Measurements from ENCODE around the gene GNB4. TPM values are rescaled to one million over a fixed set of nuclear protein-coding genes. Genes with fewer than 3 reads are reported as not detected.

GNB4 gene
- total RNA-seq = 1.4 and 2.6 TPM in 2 replicates
- long read RNA-seq, full-length matches to known transcripts = 3 of 3 reads
- long read RNA-seq, partial matches to known transcripts = 0 of 3 reads
- long read RNA-seq, other reads (novel, unspliced or antisense) = 0 of 3 reads

- Mint-ChIP-seq H3K27me3 (peaks cover 83% of the 10 kb centered on the region), H3K4me3 (ENCODE audit: low read depth) (peak within 1 kb of the TSS; percentile 83), H3K27ac (peak within 1 kb of the TSS; percentile 54), H3K36me3 (ENCODE audit: insufficient read depth) (no peaks in the 10 kb centered on the region), H3K4me1 (ENCODE audit: low read depth) (peaks cover 11% of the 10 kb centered on the region), H3K9me3 (ENCODE audit: low read depth) (no peaks in the 10 kb centered on the region)
- TF ChIP-seq, protein P1, sequence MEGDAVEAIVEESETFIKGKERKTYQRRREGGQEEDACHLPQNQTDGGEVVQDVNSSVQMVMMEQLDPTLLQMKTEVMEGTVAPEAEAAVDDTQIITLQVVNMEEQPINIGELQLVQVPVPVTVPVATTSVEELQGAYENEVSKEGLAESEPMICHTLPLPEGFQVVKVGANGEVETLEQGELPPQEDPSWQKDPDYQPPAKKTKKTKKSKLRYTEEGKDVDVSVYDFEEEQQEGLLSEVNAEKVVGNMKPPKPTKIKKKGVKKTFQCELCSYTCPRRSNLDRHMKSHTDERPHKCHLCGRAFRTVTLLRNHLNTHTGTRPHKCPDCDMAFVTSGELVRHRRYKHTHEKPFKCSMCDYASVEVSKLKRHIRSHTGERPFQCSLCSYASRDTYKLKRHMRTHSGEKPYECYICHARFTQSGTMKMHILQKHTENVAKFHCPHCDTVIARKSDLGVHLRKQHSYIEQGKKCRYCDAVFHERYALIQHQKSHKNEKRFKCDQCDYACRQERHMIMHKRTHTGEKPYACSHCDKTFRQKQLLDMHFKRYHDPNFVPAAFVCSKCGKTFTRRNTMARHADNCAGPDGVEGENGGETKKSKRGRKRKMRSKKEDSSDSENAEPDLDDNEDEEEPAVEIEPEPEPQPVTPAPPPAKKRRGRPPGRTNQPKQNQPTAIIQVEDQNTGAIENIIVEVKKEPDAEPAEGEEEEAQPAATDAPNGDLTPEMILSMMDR (IDR thresholded peaks at IDR 0.05; ENCODE audit: unreplicated experiment) = no peak
- peak; percentile 60 for DNase-seq (ENCODE audit: low spot score, unreplicated experiment)
Observed at GRCh38 chr3:179451265-179452175, at the start of gene GNB4. Gene GNB4 (minus strand): TSS chr3:179451470. CDS start chr3:179426200, 25,270 bp downstream.

DNA sequence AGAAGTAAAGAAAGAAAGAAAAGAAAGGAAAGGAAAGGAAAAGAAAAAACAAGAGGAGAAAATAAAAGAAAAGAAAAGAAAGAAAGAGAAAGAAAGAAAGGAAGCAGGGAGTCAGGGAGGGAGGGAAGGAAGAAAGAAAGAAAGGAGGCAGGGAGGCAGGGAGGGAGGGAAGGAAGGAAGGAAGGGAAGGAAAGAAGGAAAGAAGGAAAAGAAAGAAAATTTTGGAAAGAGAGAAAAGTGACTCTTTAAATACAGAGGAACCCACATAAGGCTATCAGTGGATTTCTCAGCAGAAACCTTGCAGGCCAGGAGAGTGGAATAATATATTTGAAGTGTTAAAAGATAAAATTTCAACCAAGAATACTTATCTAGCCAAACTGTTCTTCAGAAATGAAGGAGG lies 44.2 kb upstream of the GNB4 start:
- no peaks in the 10 kb centered on the region for H3K4me1 Mint-ChIP-seq (ENCODE audit: low read depth)

GRCh38 chr3:179493260-179493659 lies 42.0 kb upstream of the GNB4 start:
- Mint-ChIP-seq H3K27me3 (no peaks in the 10 kb centered on the region), H3K4me1 (ENCODE audit: low read depth) (no peaks in the 10 kb centered on the region), H3K36me3 (ENCODE audit: insufficient read depth) (peaks cover 3% of the 10 kb centered on the region), H3K4me3 (ENCODE audit: low read depth) (no peak overlapping the region), H3K9me3 (ENCODE audit: low read depth) (peaks cover 42% of the 10 kb centered on the region), H3K27ac (no peak overlapping the region)
- TF ChIP-seq, protein P1 (IDR thresholded peaks at IDR 0.05; ENCODE audit: unreplicated experiment) = no peak
- no peak for DNase-seq (ENCODE audit: low spot score, unreplicated experiment)

More for the DNA sequence above, 44.2 kb upstream of the GNB4 start:
- Mint-ChIP-seq H3K27ac (no peak overlapping the region), H3K9me3 (ENCODE audit: low read depth) (peaks cover 42% of the 10 kb centered on the region), H3K36me3 (ENCODE audit: insufficient read depth) (peaks cover 3% of the 10 kb centered on the region), H3K4me3 (ENCODE audit: low read depth) (no peak overlapping the region), H3K27me3 (no peaks in the 10 kb centered on the region)
- TF ChIP-seq, protein P1 (IDR thresholded peaks at IDR 0.05; ENCODE audit: unreplicated experiment) = no peak
- no peak for DNase-seq (ENCODE audit: low spot score, unreplicated experiment)

DNA sequence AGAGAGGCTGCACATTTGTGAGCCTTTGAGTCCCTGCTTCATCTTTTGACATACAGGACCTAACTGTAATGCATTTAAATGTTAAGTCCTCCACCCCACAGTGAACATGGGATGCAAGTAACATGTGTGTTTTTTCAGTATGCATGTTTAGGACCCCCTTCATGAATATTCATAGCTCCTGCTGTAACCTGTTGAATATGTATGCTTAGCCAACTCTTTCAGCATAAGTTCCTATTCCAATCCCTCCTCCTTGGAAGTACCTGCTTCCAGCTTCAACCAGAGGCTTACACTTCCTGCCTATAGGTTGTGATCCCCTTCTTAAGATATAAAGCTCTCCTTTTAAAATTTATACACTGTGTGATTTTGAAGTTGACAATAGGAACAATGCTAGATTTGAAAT lies 36.9 kb upstream of the GNB4 start:
- H3K4me1 Mint-ChIP-seq (ENCODE audit: low read depth) = no peaks in the 10 kb centered on the region
- DNase-seq (ENCODE audit: low spot score, unreplicated experiment) = no peak
- H3K4me3 Mint-ChIP-seq (ENCODE audit: low read depth) = no peak overlapping the region
- TF ChIP-seq, protein P1 (IDR thresholded peaks at IDR 0.05; ENCODE audit: unreplicated experiment) = no peak
- peaks cover 13% of the 10 kb centered on the region for H3K9me3 Mint-ChIP-seq (ENCODE audit: low read depth)
- no peak overlapping the region for H3K27ac Mint-ChIP-seq
- no peaks in the 10 kb centered on the region for H3K36me3 Mint-ChIP-seq (ENCODE audit: insufficient read depth)
- H3K27me3 Mint-ChIP-seq = no peaks in the 10 kb centered on the region

GRCh38 chr3:179486806-179487205 lies 35.5 kb upstream of the GNB4 start:
- no peak overlapping the region for H3K4me3 Mint-ChIP-seq (ENCODE audit: low read depth)
- peaks cover 6% of the 10 kb centered on the region for H3K9me3 Mint-ChIP-seq (ENCODE audit: low read depth)
- H3K4me1 Mint-ChIP-seq (ENCODE audit: low read depth) = no peaks in the 10 kb centered on the region
- H3K27me3 Mint-ChIP-seq = no peaks in the 10 kb centered on the region
- no peak overlapping the region for H3K27ac Mint-ChIP-seq
- H3K36me3 Mint-ChIP-seq (ENCODE audit: insufficient read depth) = no peaks in the 10 kb centered on the region
- TF ChIP-seq, protein P1 (IDR thresholded peaks at IDR 0.05; ENCODE audit: unreplicated experiment) = no peak
- no peak for DNase-seq (ENCODE audit: low spot score, unreplicated experiment)

Measured in progenitor cell of endocrine pancreas (in vitro differentiated cells).